AG20443 (cell line): Measurements from ENCODE around the gene MSX2.
"Not testable (repeated sequence)": the region's sequence is repeated elsewhere in the genome, so short reads cannot be mapped to it uniquely, and the experiment has no call there.

Source experiments
- DNase-seq: peaks from one replicate; pipeline ENCODE4 v3.0.0; 2012; ENCODE audit warnings: low spot score, mixed read lengths

The MSX2 gene

GRCh38 chr5:174733836-174734235 is 9.5 kb downstream of the MSX2 start:
- no peak for DNase-seq

- DNase-seq, result no peak
Measured at GRCh38 chr5:174734571-174735497, 10.5 kb downstream of the MSX2 start.

- no peak for DNase-seq
Measured at GRCh38 chr5:174735498-174736330, 11.3 kb downstream of the MSX2 start.

- peak; percentile 76 for DNase-seq
Measured at GRCh38 chr5:174736331-174736721, 11.9 kb downstream of the MSX2 start.

- no peak for DNase-seq
Measured at GRCh38 chr5:174736777-174737176, 12.4 kb downstream of the MSX2 start.

- DNase-seq, result no peak
Measured at GRCh38 chr5:174737330-174737729, 12.9 kb downstream of the MSX2 start.

- DNase-seq, result no peak
Measured at GRCh38 chr5:174741352-174741751, 17.0 kb downstream of the MSX2 start.

- no peak for DNase-seq
Measured at GRCh38 chr5:174744896-174745295, 20.5 kb downstream of the MSX2 start.

GRCh38 chr5:174745590-174746103 is 21.3 kb downstream of the MSX2 start:
- DNase-seq, result no peak

GRCh38 chr5:174750711-174751110 is 26.3 kb downstream of the MSX2 start:
- DNase-seq, result peak; percentile 40

GRCh38 chr5:174751154-174752000 is 27.0 kb downstream of the MSX2 start:
- peak; percentile 27 for DNase-seq

GRCh38 chr5:174752121-174752520 is 27.7 kb downstream of the MSX2 start:
- no peak for DNase-seq

- no peak for DNase-seq
Measured at GRCh38 chr5:174755106-174755505, 30.7 kb downstream of the MSX2 start.

GRCh38 chr5:174759091-174759490 is 34.7 kb downstream of the MSX2 start:
- DNase-seq, result no peak

- no peak for DNase-seq
Measured at GRCh38 chr5:174760721-174761120, 36.3 kb downstream of the MSX2 start.

- not testable (repeated sequence) for DNase-seq
Measured at GRCh38 chr5:174761341-174761740, 37.0 kb downstream of the MSX2 start.

GRCh38 chr5:174764309-174764708 is 39.9 kb downstream of the MSX2 start:
- DNase-seq, result no peak

GRCh38 chr5:174765540-174765939 is 41.2 kb downstream of the MSX2 start:
- no peak for DNase-seq

- DNase-seq, result no peak
Measured at GRCh38 chr5:174767670-174768069, 43.3 kb downstream of the MSX2 start.

GRCh38 chr5:174769005-174769404 is 44.6 kb downstream of the MSX2 start:
- no peak for DNase-seq

- DNase-seq, result no peak
Measured at GRCh38 chr5:174773371-174773770, 49.0 kb downstream of the MSX2 start.

- DNase-seq, result no peak
Measured at GRCh38 chr5:174775081-174775480, 50.7 kb downstream of the MSX2 start.
